Neural crest cell (in vitro differentiated cells): ENCODE results near the gene RIMBP2. TPM values are rescaled to one million over a fixed set of nuclear protein-coding genes. Genes with fewer than 3 reads are reported as not detected.

Experiments used
- DNase-seq: peaks from one replicate; pipeline ENCODE4 v3.0.0; 2021; ENCODE audit warnings: low read depth, mixed read lengths, low spot score
- H3K27ac Mint-ChIP-seq: one replicate; pipeline ENCODE4 v1.8.0; 2021; ENCODE audit warnings: mild to moderate bottlenecking, mixed read lengths; ENCODE audit not compliant: unreplicated experiment
- H3K27me3 Mint-ChIP-seq: 2 replicates; pipeline ENCODE4 v1.8.0; 2021; ENCODE audit warnings: low read depth, mild to moderate bottlenecking, mixed read lengths
- H3K36me3 Mint-ChIP-seq: 2 replicates; pipeline ENCODE4 v1.8.0; 2021; ENCODE audit warnings: low read depth, mild to moderate bottlenecking, mixed read lengths
- H3K4me1 Mint-ChIP-seq: 2 replicates; pipeline ENCODE4 v1.8.0; 2021; ENCODE audit warnings: mixed read lengths
- H3K4me3 Mint-ChIP-seq: one replicate; pipeline ENCODE4 v1.8.0; 2021; ENCODE audit warnings: mild to moderate bottlenecking, mixed read lengths
- H3K9me3 Mint-ChIP-seq: 2 replicates; pipeline ENCODE4 v1.8.0; 2021; ENCODE audit warnings: mixed read lengths
- CTCF ChIP-seq: fragments of 200-600 bp; sonication (generic); conservative IDR thresholded peaks from 2 replicates; pipeline ENCODE4 v1.5.0; 2021; ENCODE audit warnings: antibody characterized with exemption, mild to moderate bottlenecking
- total RNA-seq: library from RNA; stranded (reverse); gene quantifications from 2 replicates; pipeline ENCODE4 v1.2.1, GENCODE V29; 2021

The RIMBP2 gene
- total RNA-seq, 1 donor from 2014 or later, result 5.9 TPM

GRCh38 chr12:130490674-130491073 is 225.4 kb downstream of the RIMBP2 start:
- Mint-ChIP-seq H3K4me1 (peaks cover 9% of the 10 kb centered on the region), H3K27ac (no peak overlapping the region), H3K27me3 (peaks cover 17% of the 10 kb centered on the region), H3K36me3 (no peaks in the 10 kb centered on the region), H3K9me3 (no peaks in the 10 kb centered on the region), H3K4me3 (no peak overlapping the region)
- no peak for DNase-seq
- no peak for TF ChIP-seq CTCF

- Mint-ChIP-seq H3K27ac (no peak overlapping the region), H3K27me3 (peaks cover 19% of the 10 kb centered on the region), H3K4me3 (no peak overlapping the region), H3K9me3 (no peaks in the 10 kb centered on the region), H3K36me3 (no peaks in the 10 kb centered on the region), H3K4me1 (peaks cover 9% of the 10 kb centered on the region)
- DNase-seq, result no peak
- no peak for TF ChIP-seq CTCF
Measured at GRCh38 chr12:130489293-130489692, 226.8 kb downstream of the RIMBP2 start.

- Mint-ChIP-seq H3K27me3 (peaks cover 21% of the 10 kb centered on the region), H3K9me3 (no peaks in the 10 kb centered on the region), H3K4me3 (no peak overlapping the region), H3K36me3 (no peaks in the 10 kb centered on the region), H3K27ac (no peak overlapping the region), H3K4me1 (peaks cover 9% of the 10 kb centered on the region)
- TF ChIP-seq CTCF, result no peak
- DNase-seq, result no peak
Measured at GRCh38 chr12:130488358-130488710, 227.8 kb downstream of the RIMBP2 start.

GRCh38 chr12:130487636-130488357 is 228.3 kb downstream of the RIMBP2 start:
- H3K4me1 Mint-ChIP-seq, result peaks cover 9% of the 10 kb centered on the region
- H3K27me3 Mint-ChIP-seq, result peaks cover 21% of the 10 kb centered on the region
- H3K4me3 Mint-ChIP-seq, result no peak overlapping the region
- TF ChIP-seq CTCF, result no peak
- H3K36me3 Mint-ChIP-seq, result no peaks in the 10 kb centered on the region
- no peaks in the 10 kb centered on the region for H3K9me3 Mint-ChIP-seq
- H3K27ac Mint-ChIP-seq, result no peak overlapping the region
- DNase-seq, result no peak

- TF ChIP-seq CTCF, result no peak
Measured at GRCh38 chr12:130486891-130487416, 229.1 kb downstream of the RIMBP2 start.

More at GRCh38 chr12:130486891-130487416, 229.1 kb downstream of the RIMBP2 start:
- no peaks in the 10 kb centered on the region for H3K36me3 Mint-ChIP-seq
- H3K27ac Mint-ChIP-seq, result peak overlapping the region; percentile 81
- peaks cover 25% of the 10 kb centered on the region for H3K27me3 Mint-ChIP-seq
- no peaks in the 10 kb centered on the region for H3K9me3 Mint-ChIP-seq
- H3K4me1 Mint-ChIP-seq, result peaks cover 10% of the 10 kb centered on the region
- no peak for DNase-seq
- no peak overlapping the region for H3K4me3 Mint-ChIP-seq
